HG02852 (cell line): ENCODE measurements around the gene WNT9B.

Experiments used
- ATAC-seq: cut with Tn5 transposase; IDR thresholded peaks from one replicate; pipeline ENCODE4 v1.9.1; 2021; ENCODE audit warnings: mild to moderate bottlenecking, moderate library complexity; ENCODE audit not compliant: unreplicated experiment

WNT9B gene, protein sequence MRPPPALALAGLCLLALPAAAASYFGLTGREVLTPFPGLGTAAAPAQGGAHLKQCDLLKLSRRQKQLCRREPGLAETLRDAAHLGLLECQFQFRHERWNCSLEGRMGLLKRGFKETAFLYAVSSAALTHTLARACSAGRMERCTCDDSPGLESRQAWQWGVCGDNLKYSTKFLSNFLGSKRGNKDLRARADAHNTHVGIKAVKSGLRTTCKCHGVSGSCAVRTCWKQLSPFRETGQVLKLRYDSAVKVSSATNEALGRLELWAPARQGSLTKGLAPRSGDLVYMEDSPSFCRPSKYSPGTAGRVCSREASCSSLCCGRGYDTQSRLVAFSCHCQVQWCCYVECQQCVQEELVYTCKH

DNA sequence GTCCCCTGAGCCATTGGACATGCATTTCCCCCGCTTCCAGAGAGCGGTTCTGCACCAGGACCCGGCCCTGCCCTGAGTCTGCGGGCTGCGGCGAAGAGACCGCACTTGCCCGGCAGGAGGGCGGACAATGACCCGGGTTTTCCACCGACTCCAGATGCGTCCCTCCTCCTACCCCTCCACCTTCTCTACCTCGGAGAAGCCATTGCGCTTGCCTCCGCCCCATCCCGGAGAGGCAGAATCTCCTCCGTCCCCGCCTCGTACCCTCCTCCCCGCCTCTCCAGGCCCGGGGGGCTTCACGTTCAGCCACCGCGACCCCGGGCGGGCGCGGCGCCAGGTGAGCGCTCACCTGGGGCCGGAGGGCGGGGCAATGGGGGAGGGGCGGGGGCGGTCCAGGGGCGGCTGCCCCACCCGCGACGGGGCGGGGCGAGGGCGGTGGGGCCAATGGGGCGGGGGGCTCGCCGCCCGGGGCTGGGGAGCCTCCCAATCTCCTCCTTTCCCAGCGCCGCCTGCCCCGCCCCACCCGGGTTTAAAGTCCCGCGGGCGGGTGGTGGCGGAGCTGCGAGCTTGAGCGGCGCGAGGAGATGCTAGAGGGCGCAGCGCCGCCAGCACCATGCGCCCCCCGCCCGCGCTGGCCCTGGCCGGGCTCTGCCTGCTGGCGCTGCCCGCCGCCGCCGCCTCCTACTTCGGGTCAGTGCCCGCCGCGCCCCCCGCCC lies at the start of gene WNT9B:
TSS of gene WNT9B (plus strand) at position 555 of the 713 bp plus-strand sequence. CDS start at position 611, 56 bp downstream.
- no peak for ATAC-seq

- no peak for ATAC-seq
These were observed 48.6 kb upstream of the WNT9B start for GRCh38 chr17:46802800-46803199.

DNA sequence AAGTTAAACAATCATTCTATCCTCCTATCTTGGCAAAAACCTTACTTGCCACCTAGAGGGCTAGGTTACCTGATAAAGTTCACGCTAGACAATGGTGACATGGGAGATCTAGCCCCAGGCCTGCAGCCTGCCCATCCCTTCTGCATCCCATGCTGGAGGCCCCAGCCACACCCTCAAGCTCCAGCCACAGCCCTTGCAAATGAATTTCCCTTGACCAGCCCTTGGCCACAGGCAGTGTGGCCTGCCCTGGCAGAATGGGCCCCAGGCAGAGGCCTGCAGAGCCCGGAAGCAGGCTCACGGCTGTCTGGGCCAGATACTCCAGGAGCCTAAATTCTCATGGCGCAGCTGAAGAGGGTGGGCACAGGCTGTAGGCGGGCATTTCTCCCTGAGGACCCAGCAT lies 47.8 kb upstream of the WNT9B start:
- ATAC-seq = no peak

DNA sequence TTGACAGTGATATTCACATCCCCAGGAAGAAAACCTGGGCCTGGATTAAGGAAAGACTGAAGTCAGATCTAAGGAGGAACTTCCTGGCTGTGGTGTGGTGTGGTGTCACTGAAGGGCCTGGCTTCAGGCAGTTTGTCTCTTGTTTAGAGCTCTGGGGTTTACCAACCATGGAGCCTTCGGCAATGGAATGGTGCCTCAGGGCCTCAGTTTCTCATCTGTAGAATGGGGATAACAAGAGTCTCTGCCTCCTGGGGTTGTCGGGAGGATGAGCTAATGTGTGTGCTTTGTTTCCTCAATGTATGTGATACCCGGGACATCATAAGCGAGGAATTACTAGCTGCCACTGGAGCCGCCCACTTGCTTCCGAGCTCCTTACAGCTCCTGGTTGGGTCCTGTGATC lies 45.6 kb upstream of the WNT9B start:
- ATAC-seq = no peak

GRCh38 chr17:46809110-46809571 lies 42.2 kb upstream of the WNT9B start:
- ATAC-seq = no peak

GRCh38 chr17:46810837-46811236 lies 40.5 kb upstream of the WNT9B start:
- ATAC-seq = no peak

DNA sequence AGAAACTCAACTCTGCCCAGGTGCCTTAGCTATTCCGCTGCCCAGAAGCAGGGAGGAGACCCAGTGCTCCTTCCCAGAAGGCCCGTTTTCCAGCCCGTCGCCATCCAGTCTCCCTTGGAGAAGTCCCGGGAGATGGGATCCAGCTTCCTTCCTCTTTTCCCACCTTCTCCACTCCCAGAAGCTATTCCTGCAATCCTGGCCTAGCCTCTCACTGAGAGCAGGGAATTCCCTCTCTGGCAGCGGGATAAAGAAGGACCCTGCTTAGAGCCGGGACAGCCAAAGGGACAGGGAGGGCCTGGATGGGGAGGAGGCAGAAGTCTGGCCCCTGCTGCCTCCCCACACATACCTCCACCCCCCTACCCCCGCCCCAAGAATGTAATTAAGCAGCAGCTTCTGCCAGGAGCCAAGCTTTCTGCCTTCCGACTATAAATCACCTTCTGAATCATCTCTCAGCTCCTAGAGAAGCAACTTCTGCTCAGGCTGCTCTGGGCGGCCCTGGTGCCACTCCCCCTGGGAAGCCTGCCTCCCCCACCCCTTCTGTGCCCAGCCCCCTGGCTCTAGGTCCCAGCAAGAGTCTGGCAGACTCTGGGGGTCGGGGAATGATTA lies 39.3 kb upstream of the WNT9B start:
- ATAC-seq = no peak

GRCh38 chr17:46812624-46813318 lies 38.6 kb upstream of the WNT9B start:
- no peak for ATAC-seq

- no peak for ATAC-seq
These were observed 37.5 kb upstream of the WNT9B start for GRCh38 chr17:46813920-46814319.

DNA sequence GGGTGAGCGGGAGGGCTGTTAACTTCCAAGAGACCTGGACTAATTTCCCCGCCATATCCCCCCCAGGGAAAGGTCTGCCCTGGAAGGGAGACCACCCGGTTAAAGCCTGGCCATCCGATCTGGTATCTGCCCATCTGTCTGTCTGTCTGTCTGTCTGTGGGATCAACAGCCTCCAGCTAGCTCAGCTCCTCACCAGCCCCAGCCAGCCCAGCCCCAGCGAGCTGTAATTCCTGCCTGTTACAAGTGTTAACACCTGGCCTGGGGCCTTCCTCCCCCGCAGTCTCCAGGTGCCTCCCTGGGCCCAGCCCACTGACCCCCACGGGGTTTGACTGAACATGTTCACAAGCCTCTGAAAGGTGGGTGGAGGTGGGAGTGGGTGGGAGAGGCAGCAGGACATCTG lies 36.9 kb upstream of the WNT9B start:
- ATAC-seq = no peak

DNA sequence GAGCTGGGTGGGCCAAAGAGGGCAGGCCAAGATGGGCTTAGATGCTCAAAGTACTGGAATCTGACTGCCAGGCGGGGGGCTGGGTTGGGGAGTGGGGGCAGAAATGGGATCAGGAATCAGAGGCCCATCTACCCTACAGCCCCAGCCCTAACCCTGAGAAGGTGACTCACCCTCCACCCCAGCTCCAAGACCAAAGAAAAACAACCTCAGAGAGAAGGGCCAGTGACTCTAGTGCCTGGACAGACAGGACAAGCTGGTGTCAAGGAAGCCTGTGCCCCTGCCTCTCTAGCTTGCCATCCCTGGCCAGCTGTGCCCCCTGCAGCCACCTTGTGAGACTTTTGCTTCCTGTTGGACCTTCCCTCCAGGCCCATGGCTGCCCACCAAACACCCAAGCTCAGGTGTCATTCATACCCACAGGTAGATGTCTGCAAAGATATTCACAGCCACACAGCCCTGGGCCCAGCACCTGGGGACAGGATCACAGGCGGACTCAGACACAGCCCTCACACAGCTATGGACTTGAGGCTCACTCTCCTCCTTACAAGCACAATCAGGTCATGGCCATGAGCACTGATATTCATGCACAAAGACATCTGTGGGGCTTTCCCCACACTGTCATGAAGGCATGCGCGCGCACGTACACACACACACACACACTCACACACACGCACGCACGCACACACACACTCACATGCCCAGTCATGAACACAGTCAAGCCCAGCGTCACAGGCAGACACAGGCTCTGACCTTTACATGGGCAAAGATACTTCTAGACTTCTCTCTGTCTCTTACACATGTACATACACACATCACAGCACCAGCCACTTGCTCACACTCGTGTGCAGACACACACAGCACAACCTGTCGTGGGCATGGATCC lies 35.7 kb upstream of the WNT9B start:
- no peak for ATAC-seq

GRCh38 chr17:46817151-46817900 lies 34.1 kb upstream of the WNT9B start:
- no peak for ATAC-seq

DNA sequence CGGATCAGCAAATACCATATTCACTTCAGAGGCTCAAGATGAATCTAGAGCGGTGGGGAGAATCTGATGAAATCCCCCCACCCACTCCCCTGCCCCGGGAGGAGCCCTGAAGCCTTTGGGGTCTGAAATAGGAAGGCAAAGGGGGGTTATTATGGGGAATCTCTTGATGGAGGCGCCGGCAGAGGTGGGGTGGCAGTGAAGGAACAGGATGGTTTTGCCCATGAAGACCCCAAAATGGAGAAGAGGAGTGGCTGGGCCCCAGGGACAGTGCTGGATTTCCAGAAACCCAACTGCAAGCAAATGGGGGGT lies 33.5 kb upstream of the WNT9B start:
- no peak for ATAC-seq

GRCh38 chr17:46818316-46818928 lies 33.0 kb upstream of the WNT9B start, which contains the start of gene WNT3:
Gene WNT3, minus strand, starts transcription at chr17:46818692. Its CDS starts 95 bp downstream, at chr17:46818597.
- no peak for ATAC-seq

GRCh38 chr17:46818929-46819859 lies 32.2 kb upstream of the WNT9B start:
- no peak for ATAC-seq

GRCh38 chr17:46819906-46820351 lies 31.5 kb upstream of the WNT9B start:
- no peak for ATAC-seq

GRCh38 chr17:46820592-46821450 lies 30.6 kb upstream of the WNT9B start:
- ATAC-seq = no peak
